Measurements from ENCODE around the gene ATG2B.

DNA sequence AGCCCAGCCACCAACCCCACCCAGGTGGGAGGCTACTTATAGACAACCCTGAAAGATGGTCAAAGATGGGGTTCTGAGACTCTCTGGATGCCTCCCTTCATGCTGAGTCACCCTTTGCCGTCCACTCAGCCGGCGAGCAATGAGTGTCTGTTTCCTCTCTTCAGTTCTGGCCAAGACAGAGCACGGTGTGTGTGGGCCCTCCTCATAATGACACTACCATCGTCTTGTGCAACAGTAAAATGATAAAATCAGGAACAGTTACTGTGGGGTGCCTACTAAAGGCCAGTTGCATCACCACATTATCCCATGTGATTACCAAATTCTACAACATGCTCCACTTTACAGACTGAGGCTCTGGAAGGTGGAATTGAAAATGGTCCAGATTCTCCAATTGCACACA is 114.1 kb downstream of the ATG2B start:
- TF ChIP-seq POLR2AphosphoS5 (IDR thresholded peaks at IDR 0.05; ENCODE audit: low read depth, low read length), result no peak
- no peak for TF ChIP-seq POLR2A (IDR thresholded peaks at IDR 0.05; ENCODE audit: low read depth, low read length)
- TF ChIP-seq TAF1 (IDR thresholded peaks at IDR 0.05; ENCODE audit: low read depth, low read length), result no peak

Measured in GM12891 (cell line).